Activated CD8-positive, alpha-beta memory T cell treated with anti-CD3 and anti-CD28 coated beads, Interleukin-2, amount 50 U/mL, for 48 hours (primary cell): ENCODE results near the gene PGM1.

ENCODE experiments used
- DNase-seq: peaks from one replicate; pipeline ENCODE4 v3.0.0-alpha.2; 2020

PGM1 gene

DNA sequence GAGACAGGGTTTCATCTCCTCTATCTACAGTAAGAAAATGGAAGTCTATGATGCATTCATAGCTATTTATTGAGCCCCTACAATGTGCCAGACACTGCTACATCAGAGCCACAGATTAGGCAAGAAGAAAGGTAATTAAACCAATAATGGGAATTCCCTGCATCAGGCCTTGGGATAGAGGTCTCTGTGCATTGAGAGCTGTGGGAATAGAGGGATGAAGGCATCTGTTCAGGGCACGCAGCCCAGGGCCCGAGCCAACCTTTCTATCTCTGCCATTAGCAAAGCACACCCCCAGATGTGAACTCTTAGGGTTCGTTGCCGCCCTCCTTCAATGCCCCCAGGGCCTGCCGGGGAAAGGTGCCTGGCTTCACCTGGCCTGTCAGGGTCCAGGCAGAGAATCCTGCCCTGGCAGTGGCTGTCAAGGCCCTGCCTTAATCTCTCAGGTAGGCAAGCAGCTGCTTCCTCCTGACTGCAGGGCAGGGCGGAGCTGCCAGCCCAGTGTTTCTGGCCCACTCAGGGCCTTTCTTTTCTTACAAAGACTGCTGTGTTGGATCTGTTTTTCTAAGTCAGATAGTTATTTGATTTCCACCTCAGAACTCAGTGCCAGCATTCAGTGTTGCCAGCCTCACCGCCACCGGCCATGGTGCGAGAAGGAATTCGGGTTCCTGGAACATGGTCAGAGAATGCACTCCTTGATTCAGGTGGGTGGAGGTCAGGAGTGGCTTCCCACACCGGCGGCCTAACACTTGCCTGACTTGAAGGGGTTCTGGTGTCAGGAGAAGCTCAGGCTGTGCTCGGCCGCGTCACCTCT lies 76.1 kb downstream of the PGM1 start:
- no peak for DNase-seq

DNA sequence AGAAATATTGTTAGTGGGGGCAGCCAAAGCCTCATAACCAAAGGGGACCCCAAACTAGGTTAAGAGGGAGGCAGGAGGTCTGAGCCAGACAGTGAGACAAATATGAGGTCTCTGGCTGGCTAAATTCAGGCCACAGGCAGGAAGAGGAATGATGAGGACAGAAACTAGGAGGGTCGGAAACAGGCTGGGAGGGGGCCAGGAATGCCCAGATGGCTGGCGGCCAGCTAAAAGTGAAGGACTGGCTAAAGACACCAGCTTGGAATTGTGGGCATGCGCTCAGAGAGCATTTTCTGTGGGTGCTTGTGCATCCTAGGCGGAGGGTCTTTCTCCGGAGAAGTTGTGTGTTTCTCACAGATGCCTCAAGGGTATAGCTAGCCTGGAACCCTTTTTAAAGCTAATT lies 77.0 kb downstream of the PGM1 start:
- no peak for DNase-seq

DNA sequence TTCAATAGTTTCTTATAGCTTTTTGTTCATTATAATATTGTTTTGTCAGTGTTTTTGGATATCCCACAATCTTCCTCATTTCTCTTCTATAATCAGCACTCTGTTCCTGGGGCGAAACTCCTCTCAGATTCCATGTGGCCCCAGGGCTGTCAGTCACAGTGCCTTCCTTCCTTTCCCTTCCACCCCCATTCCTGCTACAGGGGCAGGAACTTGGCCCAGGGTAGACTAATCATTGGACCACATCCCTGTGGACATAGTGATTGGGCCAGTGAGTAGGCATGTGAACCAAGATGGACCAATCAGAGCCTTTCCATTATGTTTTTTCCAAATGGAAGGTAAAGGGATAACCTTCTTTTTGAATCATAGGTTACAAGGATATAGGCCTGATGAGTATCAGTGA lies 78.3 kb downstream of the PGM1 start:
- DNase-seq: no peak

DNA sequence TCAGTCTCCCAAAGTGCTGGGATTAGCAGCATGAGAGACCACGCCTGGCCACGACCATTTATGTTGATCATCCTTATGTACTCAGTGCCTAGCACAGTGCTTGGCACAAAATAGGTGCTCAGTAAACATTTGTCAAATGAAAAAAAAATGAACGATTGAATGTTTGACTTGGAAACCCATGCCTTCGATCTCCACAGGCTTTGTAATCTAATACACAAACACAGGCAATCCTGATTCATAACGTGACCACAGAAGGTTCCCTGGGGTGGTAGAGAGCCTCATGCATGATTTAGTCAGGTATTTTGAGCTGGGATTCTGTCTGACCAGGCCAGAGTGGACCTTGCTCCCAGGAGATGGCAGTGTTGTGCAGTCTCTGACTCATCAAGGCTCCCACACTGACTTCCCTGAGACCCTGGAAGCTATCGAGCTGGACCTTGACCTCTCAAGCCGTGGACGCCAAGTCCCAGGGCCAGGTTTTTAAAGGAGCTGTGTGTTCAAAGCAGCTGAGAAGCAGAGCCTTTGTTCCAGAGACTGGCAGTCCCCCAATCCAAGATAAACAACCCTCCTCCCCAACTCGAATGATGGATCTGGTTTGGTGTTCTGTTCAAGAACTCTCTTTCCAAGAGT lies 81.1 kb downstream of the PGM1 start:
- DNase-seq: no peak

DNA sequence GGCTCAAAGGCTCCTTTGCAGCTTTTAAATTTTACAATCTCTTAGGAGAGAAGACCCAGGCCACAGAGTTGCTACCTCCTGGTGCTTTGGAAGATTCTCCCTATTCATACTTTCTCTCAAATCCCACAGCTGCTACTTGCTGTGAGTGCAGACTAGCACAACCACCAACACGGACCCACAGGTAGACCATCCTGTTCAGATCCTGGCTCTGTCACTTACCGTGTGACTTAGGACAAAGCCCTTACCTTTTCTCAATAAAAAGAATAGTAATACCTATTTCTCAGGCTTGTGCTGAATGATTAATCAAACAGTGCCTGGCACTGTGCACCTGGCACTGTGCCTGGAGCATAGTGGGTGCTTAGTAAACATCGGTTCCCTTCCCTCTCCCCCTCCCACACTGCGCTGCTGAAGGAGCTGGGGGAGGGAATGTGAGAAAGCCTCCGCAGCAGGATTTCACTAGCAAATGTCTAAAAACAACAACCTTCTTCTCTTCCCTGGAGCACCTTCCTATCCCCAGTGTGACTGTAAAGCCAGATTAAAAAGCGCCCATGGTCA lies 81.7 kb downstream of the PGM1 start:
- no peak for DNase-seq

DNA sequence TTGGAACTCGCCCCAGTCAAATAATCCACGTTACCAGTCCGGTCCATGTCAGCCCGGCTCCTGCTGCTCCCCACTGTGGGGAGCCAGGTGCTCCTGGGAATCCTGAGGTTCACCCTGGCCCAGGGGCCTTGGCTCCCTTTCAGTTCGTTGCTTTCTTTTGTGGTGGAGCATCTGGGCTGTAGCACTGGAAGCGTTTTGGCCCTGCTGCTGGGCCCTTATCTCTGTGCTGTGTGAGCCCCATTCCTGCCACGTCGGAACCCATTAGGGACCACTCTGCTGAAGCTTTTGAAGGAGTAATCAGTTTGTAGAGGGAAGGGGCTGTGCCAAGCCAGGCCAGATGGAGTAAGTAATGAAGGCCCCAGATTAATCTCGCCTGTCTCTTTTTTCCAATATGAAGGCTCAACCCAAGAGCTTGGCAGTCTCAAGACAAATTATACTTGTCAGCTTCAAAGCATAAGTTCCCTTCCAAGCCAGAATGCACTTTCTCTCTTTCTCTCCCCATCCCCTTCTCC lies 82.3 kb downstream of the PGM1 start:
- DNase-seq: no peak

DNA sequence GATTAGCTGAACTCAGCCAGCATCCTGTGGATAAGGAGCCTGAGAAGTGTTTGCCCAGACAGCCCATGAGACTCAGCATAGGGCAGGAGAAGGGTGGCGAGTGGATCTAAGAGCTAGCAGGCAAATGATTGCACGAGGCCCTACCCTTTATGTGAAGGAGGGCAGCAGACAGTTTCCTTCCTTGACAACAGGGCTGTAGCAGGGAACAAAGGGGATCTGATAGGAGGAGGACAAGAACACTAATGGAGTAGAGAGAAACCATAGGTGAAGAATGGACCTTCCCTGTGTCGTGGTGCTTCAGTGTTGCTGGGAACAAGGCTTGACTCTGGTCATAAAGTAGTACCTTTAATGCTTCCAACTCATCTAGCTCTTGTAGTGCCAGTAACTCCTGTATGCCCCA lies 84.3 kb downstream of the PGM1 start:
- DNase-seq: no peak

DNA sequence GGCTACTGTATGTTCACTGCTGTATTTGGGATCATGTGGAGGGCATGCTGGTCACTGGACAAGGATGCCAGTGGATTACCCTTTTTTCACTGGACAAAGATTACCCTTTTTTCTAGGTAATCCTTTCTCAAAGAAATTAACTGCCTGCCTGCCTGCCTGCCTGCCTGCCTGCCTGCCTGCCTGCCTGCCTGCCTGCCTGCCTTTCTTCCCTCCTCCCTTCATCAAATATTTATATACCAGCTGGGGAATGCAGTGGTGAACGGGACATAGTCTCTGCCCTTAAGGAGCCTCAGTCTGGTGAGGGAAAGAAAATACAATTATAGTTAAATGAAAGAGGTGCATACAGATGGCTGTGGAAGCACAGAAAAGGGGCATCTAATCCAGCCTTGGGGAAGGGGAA lies 85.0 kb downstream of the PGM1 start:
- no peak for DNase-seq

DNA sequence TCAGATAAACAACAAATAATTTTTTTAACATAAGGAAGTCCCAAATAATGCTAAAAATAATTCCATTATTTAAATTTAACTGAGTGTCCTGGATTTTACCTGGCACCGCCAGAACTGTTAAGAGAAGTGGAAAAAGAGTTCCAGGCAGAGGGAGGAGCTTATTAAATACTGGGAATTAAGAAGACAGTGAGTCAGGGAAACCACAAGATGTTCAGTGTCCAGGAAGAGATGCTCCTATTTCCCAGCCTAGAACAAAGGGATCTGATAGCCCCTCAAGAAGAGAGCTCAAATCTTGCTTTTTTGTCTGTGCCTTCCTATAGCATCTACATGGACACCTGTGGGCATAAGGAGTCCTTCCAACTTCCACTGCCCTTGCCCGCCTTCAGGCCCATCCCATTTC lies 85.9 kb downstream of the PGM1 start:
- DNase-seq: no peak

DNA sequence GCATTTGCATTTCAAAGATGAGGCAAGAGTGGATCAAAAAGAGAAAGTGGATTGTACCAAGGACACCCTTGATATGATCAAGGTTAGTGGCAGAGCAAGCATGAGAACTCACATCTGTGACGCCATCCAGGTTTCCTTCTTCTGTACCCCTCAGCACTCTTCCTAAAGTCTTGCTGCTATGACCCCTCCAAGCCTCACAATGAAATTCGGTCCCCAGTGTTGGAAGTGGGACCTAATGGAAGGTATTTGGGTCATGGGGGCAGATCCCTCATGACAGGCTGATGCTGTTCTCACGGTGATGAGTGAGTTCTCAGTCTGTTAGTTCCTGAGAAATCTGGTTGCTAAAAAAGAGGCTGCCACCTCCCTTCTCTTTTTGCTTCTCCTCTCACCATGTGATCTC lies 86.4 kb downstream of the PGM1 start:
- DNase-seq: no peak

DNA sequence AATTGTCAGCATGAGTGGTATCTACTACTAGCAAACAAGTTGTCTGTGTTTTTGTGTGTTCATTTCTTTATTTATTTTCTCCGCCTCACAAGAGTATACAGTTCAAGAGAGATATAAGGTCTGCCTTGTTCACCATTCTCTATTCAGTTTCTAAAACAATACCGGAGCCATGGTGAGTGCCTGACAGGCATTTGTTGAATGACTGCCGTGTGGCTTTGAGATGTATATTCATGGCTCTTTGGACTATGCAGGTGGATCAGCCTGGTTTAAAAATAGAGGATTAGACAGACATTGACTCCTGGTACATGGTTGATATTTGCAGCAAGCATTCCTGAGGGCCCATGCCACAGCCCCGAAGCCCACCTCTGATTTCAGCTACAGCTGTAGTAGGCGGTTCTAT lies 89.7 kb downstream of the PGM1 start:
- no peak for DNase-seq

DNA sequence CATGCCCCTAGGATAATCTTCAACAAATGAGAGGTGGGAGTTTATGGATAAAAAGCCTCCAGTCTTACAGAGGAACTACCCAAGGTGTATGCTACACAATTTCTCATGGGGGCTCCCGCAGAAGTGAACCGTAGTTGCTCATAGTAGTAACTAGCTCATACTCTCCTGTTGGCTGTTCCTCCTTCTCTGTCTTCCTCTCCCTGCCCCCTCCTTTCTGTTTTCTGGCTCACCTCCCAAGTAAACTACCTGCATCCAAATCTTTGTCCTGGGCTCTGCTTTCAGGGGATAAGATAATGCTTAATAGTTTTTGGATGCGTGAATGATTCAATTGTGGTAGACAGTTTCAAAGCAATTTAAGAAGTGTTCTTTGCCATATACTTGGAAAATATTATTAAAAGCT lies 90.5 kb downstream of the PGM1 start:
- no peak for DNase-seq

DNA sequence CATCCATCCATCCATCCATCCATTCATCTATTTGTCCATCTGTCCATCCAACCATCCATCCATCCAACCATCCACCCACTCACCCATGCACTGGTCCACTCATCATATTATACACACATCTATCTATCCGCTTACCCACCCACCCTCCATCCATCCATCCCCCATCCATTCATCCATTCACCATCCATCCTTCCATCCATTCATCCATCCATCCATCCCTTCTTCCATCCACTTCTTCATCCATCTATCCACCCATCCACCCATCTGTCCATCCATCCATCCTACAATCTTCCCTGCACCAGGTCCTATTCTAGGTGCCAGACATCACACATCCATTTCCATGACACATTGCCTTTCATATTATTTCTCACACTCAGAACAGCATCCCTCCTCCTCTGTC lies 93.5 kb downstream of the PGM1 start:
- DNase-seq: no peak

DNA sequence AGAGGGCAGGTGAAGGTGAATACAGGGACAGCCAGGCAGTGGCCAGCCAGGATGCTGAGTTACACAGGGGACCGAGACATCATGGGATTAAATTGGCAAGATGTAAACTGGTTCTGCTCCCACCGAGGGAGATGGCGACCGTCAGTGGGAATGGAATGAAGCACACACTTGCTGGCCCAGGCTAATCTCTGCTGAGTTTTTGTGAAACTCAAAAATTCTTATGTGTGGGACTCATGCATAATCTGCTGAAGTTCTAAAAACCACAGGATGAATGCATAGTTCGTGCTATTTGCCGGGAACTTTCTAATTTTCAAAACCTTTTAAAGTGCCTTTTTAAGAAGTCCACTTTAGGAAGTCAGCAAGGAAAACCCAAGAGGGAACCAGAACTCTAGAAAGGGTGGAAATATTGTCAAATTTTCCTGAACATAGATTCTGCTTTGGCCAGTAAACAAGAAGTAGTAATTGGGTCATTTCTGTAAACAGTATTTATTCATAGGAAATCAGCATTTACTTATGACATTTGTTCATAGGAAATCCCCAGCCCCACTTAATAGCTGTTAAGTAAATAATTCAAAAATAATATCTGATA lies 95.2 kb downstream of the PGM1 start:
- no peak for DNase-seq

DNA sequence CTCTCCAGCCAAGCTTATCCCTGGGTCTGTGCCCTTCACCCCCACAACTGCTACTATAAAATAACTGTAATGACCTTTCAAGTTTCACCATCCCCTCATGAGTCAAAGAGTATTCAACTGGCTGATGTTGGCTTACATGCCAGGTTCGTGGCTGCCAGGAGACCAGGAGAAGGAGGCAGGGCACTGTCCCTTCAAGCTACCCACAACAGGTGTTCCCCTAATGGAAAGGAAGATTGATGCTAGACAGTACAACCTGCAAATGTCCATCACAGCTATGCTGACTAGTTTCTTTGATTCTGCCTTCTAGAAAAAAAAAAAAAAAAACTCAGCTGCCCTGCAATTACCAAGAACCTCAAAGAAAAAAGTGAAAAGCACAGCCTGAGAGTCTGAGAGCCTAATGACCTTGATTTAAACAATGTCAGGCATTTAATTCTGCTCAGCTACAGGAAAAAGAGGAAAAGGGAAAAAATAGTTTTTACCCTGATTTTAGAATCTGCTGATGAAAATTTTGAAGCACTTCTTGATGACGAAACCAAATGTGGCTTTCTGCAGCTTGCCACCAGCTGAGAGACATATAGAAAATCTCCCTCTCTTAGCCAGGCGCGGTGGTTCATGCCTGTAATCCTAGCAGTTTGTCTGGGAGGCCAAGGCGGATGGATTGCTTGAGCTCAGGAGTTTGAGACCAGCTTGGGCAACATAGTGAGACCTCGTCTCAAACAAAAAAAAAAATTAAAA lies 97.9 kb downstream of the PGM1 start:
- no peak for DNase-seq

DNA sequence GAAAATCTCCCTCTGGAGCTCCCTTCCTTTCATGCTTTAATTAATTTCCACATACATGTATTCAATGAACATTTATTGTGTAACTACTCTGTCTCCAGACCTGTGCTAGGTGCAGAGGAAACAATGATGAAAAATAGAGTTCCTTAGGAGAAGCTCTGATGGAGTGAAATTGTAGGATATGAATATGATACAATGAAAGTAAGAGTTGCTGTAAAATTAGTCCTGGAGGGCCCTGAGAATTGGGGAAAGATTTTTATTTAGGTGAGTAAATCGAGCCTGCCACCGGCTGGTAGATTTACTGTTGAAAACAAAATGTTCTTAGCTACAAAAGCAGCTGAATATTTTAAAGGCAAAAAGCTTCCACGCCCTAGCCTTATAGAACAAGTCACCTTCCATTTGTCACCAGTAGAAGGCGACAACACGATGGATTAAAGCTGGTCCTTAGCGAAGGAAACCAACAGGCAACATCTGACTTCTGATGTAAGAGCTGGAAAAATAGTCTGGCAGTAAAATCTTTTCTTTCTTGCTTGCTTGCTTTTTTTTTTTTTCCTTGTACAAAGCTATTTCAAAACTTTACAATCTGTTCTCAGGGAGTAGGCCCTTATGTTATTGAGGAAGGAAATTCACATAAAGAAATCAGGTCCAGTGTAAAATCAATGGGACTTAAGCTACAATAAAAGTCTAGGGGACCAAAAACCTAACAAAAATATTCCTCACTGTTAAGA lies 98.7 kb downstream of the PGM1 start:
- DNase-seq: no peak

DNA sequence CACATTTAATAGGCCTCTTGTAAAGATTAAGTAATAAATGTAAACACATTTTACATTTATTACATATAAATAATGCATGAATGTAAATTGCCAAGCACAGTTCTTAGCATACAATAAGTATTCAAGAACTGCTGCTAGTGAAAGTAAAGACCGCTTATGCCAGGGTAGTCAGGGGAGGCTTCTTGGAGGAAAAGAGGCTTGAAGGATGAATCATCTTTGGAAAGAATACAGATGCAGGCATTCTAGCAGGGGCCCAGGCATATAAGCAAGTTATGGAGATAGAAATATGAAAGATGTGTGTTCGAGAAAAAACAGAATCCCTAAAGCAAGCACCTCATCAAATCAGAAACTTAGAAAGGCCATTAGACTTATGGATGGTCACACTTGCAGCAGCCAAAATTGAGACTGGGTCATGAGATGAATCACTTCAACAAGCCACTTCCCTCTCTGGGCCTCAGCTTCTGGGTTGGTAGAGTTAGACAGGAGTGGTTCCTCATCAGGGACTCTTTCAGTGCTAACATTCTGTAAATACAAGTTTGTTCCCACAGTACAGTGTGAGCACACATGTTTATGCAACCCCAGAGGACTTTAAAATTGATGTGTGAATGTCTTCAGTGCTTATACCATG lies 100.8 kb downstream of the PGM1 start:
- DNase-seq: no peak

DNA sequence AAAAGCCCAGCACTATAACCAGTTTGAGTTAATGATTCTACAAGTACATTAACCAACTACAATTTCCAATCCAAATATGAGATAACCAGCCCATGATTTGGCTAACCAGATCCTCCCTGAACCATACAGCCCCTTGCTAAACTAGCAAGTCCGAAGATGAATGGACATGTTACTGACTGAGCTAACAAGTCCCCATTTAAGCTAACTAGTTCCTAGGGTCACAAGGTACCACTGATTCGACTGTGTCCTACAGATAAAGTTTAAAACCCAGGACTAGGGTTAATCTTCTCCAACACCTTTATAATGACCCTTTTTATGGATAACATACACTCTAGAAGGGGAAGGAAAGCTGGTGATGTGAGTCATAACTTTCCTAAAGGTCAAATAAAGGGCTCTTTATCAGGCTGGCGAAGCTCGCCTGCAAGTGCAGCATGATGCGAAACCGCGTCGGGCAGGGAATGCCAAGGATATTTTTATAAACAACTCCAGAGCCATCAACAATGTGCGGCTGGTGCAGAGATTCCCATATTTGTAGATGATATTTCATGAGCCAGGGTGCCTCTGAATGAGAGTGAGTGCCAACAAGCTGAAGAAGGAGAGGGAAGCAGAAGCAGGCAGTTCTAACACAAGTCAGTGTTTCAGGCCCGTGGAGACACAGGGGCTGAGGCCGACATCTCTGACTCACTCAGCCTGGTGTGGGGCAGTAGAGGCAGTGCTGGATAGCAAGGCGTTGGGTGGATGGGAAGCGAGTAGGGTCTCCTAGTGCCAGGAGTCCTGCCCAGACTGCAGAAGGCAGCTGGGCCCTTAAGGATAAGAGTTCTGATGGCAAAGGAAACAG lies 105.0 kb downstream of the PGM1 start:
- no peak for DNase-seq

DNA sequence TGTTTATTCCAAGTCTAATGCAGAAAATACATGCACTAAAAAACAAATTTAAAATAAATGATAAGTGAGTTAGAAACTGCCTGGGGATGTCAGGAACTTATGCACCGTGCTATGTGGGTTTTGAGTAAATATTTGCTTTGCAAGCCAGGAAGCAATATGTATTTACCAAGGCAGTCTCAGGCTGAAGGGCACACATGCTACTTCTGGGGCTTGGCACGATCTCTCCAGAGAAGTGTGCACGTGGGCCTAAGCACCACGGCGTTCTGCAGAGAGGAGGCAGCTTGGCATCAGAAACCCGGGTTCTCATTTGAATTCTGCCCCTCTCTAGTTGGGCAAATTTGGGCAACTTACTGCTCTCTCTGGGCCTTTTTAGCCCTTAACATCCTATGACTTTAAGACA lies 108.0 kb downstream of the PGM1 start:
- DNase-seq: no peak

DNA sequence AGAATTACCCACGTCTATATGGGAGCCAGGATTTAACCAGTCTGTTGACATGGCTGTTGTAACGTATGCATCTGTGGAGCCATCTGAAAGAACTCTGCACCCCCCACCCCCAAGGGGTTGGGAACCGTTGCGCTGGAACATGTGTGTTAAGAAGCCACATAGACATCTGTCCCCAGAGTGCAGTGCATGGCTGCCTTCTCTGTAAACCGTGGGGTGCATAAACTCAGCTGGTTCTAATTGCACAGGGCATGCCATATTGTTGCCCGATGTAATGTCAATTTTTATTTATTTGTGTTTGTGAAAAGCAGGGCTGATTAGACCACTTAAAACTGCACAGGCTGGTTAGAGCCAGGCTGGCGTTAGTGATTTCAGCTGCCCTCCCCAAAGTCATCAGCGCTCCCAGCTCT lies 110.5 kb downstream of the PGM1 start:
- no peak for DNase-seq

DNA sequence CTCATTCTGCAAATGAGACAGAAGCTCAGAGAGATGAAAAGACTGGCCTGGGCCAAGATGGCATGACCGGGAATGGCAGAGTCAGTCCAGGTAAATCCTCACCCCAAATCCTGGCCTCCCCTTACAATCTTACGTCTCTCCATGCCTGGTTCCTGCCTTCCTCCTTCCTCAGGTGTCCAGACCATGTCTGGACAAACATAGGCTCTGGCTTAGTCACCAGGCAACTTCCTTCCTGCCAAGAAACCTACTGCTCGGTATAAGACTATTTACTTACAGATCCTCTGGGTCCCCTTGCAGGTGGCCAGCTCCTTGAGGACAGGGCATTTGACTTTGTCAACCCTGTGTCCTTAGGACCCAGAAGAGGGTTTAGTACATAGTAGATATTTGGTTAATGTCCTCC lies 111.2 kb downstream of the PGM1 start:
- no peak for DNase-seq
